HepG2 (cell line): ENCODE results near the gene CENPB.
"Not testable (repeated sequence)": the region's sequence is repeated elsewhere in the genome, so short reads cannot be mapped to it uniquely, and the experiment has no call there.

Experiments
- CEBPZ ChIP-seq: IDR thresholded peaks from 2 replicates; pipeline ENCODE4 v1.6.1; 2012; ENCODE audit warnings: low read length, improper control_type of control experiment
- EZH2 ChIP-seq: conservative IDR thresholded peaks from 2 replicates; pipeline ENCODE4 v1.6.1; 2012; ENCODE audit warnings: mild to moderate bottlenecking, low read depth, low read length, moderate library complexity
- NR1H2 ChIP-seq: sonication (generic); formaldehyde crosslinking; IDR thresholded peaks from 2 replicates; pipeline ENCODE4 v1.8.1; 2022; ENCODE audit warnings: low read depth, missing genetic modification reagents, borderline replicate concordance
- NR3C1 ChIP-seq: sonication (generic); formaldehyde crosslinking; IDR thresholded peaks from 2 replicates; pipeline ENCODE4 v1.4.0; 2020; ENCODE audit warnings: missing genetic modification reagents
- POLR2AphosphoS5 ChIP-seq: IDR thresholded peaks from 2 replicates; pipeline ENCODE4 v1.6.1; 2012; ENCODE audit warnings: low read depth, low read length
- RFX5 ChIP-seq: IDR thresholded peaks from 2 replicates; pipeline ENCODE4 v1.6.1; 2011; ENCODE audit warnings: low read depth, low read length, improper control_type of control experiment
- TCF7L2 ChIP-seq: IDR thresholded peaks from 2 replicates; pipeline ENCODE4 v1.6.1; 2011; ENCODE audit warnings: mild to moderate bottlenecking, low read depth, low read length, moderate library complexity
- ZC3H4 ChIP-seq: sonication (generic); formaldehyde crosslinking; IDR thresholded peaks from 2 replicates; pipeline ENCODE4 v1.4.0; 2020; ENCODE audit warnings: missing genetic modification reagents, borderline replicate concordance
- ZNF629 ChIP-seq: sonication (generic); formaldehyde crosslinking; conservative IDR thresholded peaks from 2 replicates; pipeline ENCODE4 v1.5.0; 2020; ENCODE audit warnings: missing genetic modification reagents
- ZZZ3 ChIP-seq: sonication (generic); formaldehyde crosslinking; IDR thresholded peaks from 2 replicates; pipeline ENCODE4 v1.4.0; 2020; ENCODE audit warnings: missing genetic modification reagents, mild to moderate bottlenecking, borderline replicate concordance
- TF ChIP-seq, protein P1 (sequence below): sonication (generic); formaldehyde crosslinking; IDR thresholded peaks from 2 replicates; pipeline ENCODE4 v1.4.0; 2020; ENCODE audit warnings: missing genetic modification reagents

DNA sequence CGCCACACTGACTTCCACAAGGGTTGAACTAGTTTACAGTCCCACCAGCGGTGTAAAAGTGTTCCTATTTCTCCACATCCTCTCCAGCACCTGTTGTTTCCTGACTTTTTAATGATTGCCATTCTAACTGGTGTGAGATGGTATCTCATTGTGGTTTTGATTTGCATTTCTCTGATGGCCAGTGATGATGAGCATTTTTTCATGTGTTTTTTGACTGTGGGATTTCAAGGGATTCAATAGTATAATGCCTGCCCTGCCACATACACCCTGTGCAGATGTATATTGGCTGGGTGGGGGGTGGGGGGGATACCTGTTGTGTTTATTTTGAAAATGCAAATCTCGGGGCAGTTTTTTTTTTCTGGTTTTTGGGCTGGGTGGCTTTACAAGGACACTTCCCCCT lies 7.6 kb upstream of the CENPB start:
- TF ChIP-seq NR1H2; NR3C1 (CRISPR knock-in tag); CEBPZ; EZH2; ZNF629 (CRISPR knock-in tag); RFX5; ZC3H4 (CRISPR knock-in tag); ZZZ3 (CRISPR knock-in tag); POLR2AphosphoS5; TCF7L2: not testable (repeated sequence)
- TF ChIP-seq, protein P1, sequence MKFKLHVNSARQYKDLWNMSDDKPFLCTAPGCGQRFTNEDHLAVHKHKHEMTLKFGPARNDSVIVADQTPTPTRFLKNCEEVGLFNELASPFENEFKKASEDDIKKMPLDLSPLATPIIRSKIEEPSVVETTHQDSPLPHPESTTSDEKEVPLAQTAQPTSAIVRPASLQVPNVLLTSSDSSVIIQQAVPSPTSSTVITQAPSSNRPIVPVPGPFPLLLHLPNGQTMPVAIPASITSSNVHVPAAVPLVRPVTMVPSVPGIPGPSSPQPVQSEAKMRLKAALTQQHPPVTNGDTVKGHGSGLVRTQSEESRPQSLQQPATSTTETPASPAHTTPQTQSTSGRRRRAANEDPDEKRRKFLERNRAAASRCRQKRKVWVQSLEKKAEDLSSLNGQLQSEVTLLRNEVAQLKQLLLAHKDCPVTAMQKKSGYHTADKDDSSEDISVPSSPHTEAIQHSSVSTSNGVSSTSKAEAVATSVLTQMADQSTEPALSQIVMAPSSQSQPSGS (CRISPR knock-in tag): not testable (repeated sequence)
